D721Med (cell line): ENCODE results near the gene LRTM2.

ENCODE experiments used
- DNase-seq: peaks from one replicate; pipeline ENCODE4 v3.0.0; 2011; ENCODE audit warnings: low spot score; ENCODE audit not compliant: insufficient read length
- FAIRE-seq: peaks from 2 replicates; lab custom pipeline; 2011; peaks lifted over from hg19 to GRCh38; lab: Jason Lieb, UNC
- TF ChIP-seq, protein P1 (sequence below): IDR thresholded peaks from 2 replicates; pipeline ENCODE4 v1.5.1; 2012; ENCODE audit warnings: mild to moderate bottlenecking, control low read depth; ENCODE audit not compliant: insufficient read depth; ENCODE audit errors: missing control alignments

The LRTM2 gene

DNA sequence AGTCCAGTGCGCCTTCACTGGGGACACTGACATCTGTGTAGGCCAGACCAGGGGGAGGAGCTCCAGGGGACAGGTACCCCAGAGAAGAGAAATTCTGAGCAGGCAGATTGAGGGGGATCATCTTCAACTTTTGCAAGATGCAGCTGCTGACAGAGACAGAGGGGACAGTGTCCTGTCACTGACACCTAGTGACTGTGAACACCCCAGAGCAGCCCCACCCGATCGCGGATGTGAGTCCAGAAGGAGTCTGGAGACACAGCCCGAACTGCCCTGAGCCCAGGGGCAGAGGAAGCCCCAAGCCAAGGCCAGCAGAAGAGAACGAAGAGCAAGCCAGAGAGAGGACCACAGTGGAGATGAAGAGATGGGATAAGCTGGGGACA lies 21.7 kb upstream of the LRTM2 start:
- FAIRE-seq (no peak), DNase-seq (no peak)
- TF ChIP-seq, protein P1, sequence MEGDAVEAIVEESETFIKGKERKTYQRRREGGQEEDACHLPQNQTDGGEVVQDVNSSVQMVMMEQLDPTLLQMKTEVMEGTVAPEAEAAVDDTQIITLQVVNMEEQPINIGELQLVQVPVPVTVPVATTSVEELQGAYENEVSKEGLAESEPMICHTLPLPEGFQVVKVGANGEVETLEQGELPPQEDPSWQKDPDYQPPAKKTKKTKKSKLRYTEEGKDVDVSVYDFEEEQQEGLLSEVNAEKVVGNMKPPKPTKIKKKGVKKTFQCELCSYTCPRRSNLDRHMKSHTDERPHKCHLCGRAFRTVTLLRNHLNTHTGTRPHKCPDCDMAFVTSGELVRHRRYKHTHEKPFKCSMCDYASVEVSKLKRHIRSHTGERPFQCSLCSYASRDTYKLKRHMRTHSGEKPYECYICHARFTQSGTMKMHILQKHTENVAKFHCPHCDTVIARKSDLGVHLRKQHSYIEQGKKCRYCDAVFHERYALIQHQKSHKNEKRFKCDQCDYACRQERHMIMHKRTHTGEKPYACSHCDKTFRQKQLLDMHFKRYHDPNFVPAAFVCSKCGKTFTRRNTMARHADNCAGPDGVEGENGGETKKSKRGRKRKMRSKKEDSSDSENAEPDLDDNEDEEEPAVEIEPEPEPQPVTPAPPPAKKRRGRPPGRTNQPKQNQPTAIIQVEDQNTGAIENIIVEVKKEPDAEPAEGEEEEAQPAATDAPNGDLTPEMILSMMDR: no peak

DNA sequence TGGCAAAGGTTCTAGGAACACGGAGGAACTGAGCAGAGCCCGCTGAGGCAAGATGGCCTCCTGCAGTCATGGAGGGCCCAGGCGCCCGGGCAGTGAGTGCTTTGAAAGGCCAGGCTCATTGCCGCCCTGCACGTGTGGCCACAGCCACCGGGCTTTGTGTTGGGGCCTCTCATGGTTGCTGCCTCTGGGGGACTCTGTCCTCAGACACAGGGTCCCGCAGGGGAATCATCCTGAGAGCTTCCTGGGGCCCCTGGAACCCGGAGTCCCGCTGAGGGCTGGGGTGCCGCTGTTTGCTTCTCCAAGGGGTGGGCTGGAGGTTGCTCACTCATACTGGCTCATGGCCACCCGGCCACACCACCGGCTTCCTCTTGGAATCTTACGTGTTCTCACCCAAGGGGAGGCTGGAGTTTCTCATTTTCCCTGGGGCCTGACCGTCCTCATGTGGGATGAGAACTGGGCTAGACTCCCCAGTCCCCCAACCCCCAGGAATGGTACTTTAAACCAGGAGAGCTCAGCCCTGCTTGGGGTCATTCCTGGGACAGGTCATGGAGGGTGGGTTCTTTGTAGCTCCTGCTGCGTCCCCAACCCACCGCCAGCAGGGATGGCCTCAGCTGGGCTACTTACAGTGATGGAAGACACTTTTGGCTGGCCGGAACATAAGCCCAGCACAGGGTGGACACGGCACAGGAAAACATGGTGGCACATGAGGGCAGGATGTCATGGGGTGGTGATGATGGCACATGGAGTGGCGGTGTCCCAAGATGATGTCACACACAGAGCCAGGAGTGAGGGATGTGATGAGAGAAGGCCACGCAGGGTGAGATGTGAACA lies 21.1 kb upstream of the LRTM2 start:
- TF ChIP-seq, protein P1: no peak
- DNase-seq: no peak
- FAIRE-seq: no peak

DNA sequence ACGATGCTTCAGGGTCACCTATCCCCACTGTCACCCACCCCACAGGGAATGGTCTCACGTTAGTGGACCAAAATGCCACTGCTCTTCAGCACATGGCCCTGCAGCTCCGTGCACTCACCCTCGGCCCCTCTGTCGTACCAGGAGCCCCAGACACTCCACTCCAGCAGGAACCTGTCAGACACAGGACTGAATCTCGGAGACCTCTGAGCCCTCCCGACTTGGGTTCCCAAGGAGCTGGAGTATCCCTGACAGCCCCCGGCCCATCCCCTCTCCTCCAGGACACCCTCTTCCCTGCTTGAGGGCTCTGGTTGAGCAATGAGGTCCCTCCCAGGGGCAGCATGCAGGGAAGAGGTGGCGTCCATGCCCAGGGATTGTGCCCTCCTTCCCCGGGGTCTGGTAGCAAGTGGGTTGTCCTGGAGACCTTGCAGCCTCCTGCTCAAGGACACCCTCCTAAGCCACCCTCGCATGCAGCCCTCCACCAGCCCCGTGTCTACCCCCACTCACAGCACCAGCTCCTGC lies 20.4 kb upstream of the LRTM2 start:
- FAIRE-seq (no peak), DNase-seq (no peak)
- TF ChIP-seq, protein P1: no peak

DNA sequence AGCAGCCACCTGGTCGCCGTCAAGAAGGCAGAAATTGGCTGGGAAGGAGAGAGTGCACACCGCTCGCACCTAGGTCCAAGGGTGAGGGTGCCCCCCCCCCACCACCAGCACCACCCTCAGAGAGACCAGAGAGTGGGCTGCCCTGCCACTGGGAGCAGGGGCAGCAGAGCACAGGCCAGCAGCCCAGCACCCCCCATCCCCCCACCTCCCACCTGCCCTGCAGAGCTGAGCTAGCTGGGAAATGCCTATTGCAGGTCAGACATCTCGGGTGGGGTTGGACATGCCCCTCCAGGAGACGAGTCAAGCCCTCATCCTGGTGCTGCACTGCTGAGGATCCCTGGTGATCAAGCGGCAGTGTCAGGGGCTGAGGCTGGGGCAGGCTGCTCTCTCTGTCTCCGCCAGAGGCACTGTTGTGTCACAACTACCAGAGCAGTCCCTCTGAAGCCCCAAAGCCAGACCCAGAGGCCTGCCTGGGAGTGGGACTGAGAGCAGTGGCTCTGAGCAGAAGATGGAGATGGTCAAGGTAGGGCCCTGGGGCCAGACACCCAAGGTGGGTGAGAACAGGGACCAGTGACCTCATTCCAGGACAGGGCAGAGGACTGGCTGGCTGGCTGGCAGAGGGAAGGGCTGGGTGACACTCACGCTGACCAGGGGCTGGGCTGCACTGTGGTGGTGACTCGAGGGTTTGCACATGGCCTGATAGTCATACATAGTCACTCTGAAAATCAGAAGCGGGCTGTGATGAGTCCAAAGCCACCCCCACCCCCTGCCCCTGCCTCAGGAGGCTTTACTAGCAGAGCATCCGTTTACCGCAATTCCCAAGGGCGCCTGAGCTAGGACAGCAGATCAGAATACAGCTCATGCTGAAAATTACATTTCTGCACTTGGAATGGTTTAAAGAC lies 19.7 kb upstream of the LRTM2 start:
- TF ChIP-seq, protein P1: no peak
- DNase-seq: no peak
- FAIRE-seq: no peak

- DNase-seq: no peak
- FAIRE-seq: no peak
- TF ChIP-seq, protein P1: no peak
Observed at GRCh38 chr12:1801303-1801975, 18.9 kb upstream of the LRTM2 start.

GRCh38 chr12:1803736-1804135 lies 16.6 kb upstream of the LRTM2 start:
- TF ChIP-seq, protein P1: no peak
- DNase-seq (no peak), FAIRE-seq (no peak)
